H54 (cell line): ENCODE data around the gene AGAP1.

Source experiments
- DNase-seq: peaks from one replicate; pipeline ENCODE4 v3.0.0; 2011; ENCODE audit warnings: low spot score, mixed read lengths; ENCODE audit not compliant: insufficient read length
- FAIRE-seq: peaks from 3 replicates; lab custom pipeline; 2011; peaks lifted over from hg19 to GRCh38; lab: Jason Lieb, UNC
- POLR2A ChIP-seq: IDR thresholded peaks from 2 replicates; pipeline ENCODE4 v1.6.1; 2011; ENCODE audit warnings: low read depth, mild to moderate bottlenecking, low read length

The AGAP1 gene

GRCh38 chr2:235950473-235950809 is 456.6 kb downstream of the AGAP1 start:
- no peak for FAIRE-seq
- TF ChIP-seq POLR2A, result no peak
- no peak for DNase-seq

GRCh38 chr2:235951493-235951892 is 457.6 kb downstream of the AGAP1 start:
- no peak for DNase-seq
- no peak for TF ChIP-seq POLR2A
- no peak for FAIRE-seq

GRCh38 chr2:235951982-235952381 is 458.1 kb downstream of the AGAP1 start:
- DNase-seq (no peak), FAIRE-seq (no peak)
- no peak for TF ChIP-seq POLR2A

DNA sequence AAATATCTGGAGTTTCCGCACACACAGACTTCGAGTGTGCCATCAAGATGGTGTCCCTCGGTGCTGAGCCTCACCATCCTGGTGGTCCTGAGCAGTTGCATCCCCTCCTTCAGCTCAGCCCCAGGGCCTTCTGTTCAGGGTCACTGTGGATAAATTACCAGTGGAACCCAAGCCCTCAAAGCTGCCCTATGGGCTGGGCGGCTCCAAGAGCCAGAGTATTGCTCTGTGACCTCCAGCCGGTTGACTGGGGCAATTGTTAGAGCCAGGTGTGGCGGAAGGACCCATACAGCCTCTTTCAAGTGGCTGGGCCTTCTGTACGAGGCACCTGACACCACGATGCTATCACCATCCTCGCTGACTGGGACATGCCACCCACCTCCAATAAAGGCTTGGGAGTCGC is 458.9 kb downstream of the AGAP1 start:
- FAIRE-seq (no peak), DNase-seq (no peak)
- TF ChIP-seq POLR2A, result no peak

DNA sequence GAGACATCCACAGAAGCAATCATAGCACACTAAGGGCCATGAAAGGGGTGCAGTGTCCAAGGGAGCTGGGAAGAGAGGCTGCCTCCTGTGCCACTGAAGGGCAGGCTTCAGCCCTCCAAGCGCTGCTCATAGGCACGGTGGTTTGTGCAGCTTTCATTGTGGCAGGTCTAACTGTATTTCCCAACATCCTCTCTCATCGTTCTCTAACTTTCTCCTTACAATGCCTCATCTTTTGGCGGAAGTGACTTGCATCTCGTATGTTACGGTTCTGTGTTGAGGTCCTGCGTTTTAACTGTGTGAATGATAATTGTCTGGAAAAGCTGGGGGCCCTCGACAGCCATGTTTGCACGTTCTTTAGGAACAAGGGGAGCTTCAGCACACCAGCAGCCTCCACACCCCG is 460.4 kb downstream of the AGAP1 start:
- no peak for DNase-seq
- FAIRE-seq, result no peak
- no peak for TF ChIP-seq POLR2A

GRCh38 chr2:235954888-235955480 is 461.1 kb downstream of the AGAP1 start:
- no peak for TF ChIP-seq POLR2A
- DNase-seq (no peak), FAIRE-seq (no peak)

GRCh38 chr2:235955664-235956063 is 461.8 kb downstream of the AGAP1 start:
- DNase-seq (no peak), FAIRE-seq (no peak)
- TF ChIP-seq POLR2A, result no peak

- FAIRE-seq (no peak), DNase-seq (no peak)
- TF ChIP-seq POLR2A, result no peak
Measured at GRCh38 chr2:235956281-235956970, 462.6 kb downstream of the AGAP1 start.

GRCh38 chr2:235957251-235957650 is 463.4 kb downstream of the AGAP1 start:
- FAIRE-seq, result no peak
- no peak for TF ChIP-seq POLR2A
- no peak for DNase-seq

- no peak for TF ChIP-seq POLR2A
- DNase-seq, result no peak
- no peak for FAIRE-seq
Measured at GRCh38 chr2:235958221-235958930, 464.5 kb downstream of the AGAP1 start.

DNA sequence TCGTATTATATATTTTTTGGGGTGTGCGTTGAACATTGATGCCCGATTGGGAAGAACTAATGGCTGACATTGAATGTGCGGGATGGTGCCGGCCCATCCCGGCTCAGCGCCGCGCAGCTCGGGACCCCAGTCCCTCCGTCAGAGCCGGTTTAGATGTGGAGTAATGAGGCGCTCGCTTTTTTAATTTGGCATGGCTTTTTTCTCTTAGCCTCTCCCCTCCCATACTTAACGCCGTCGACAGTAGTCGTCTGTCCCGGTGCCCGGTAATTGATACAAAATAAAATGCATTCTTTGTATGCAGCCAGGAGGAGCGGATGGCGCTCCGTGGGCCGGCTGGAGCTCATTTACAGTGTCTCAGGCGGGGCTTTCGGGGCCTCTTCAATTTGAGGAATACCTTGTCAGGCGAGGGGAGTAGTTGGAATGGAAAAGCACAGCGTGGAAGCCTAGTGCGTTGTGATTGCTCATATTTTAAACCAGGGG is 465.1 kb downstream of the AGAP1 start:
- TF ChIP-seq POLR2A, result no peak
- no peak for FAIRE-seq
- DNase-seq, result no peak

GRCh38 chr2:235960011-235960715 is 466.3 kb downstream of the AGAP1 start:
- TF ChIP-seq POLR2A, result no peak

GRCh38 chr2:235960716-235961640 is 467.1 kb downstream of the AGAP1 start:
- DNase-seq, result no peak
- no peak for TF ChIP-seq POLR2A
- no peak for FAIRE-seq

More at GRCh38 chr2:235960011-235960715, 466.3 kb downstream of the AGAP1 start:
- no peak for FAIRE-seq
- DNase-seq, result no peak
